Sigmoid colon (tissue), 7 donors: ENCODE results near the gene SLC6A15. TPM values are rescaled to one million over a fixed set of nuclear protein-coding genes. Genes with fewer than 3 reads are reported as not detected.

Experiments
- DNase-seq: peaks from one replicate; pipeline ENCODE4 v3.0.0-alpha.2; 2019
- H3K27ac ChIP-seq, 4 donors: fragments of 200-600 bp; sonication (generic); one replicate each; pipeline ENCODE4 v1.5.1; 2016 to 2019; ENCODE audit warnings: mild to moderate bottlenecking in 1 of 4
- H3K27me3 ChIP-seq, 3 donors: fragments of 200-600 bp; sonication (generic); one replicate each; pipeline ENCODE4 v1.5.1; 2019; ENCODE audit warnings: mild to moderate bottlenecking in 1 of 3
- H3K36me3 ChIP-seq, 4 donors: fragments of 200-600 bp; sonication (generic); one replicate each; pipeline ENCODE4 v1.5.1; 2016 to 2019
- H3K4me1 ChIP-seq, 4 donors: fragments of 200-600 bp; sonication (generic); one replicate each; pipeline ENCODE4 v1.5.1; 2017 to 2019
- H3K4me3 ChIP-seq, 4 donors: fragments of 200-600 bp; sonication (generic); one replicate each; pipeline ENCODE4 v1.5.1; 2017 to 2019; ENCODE audit warnings: mild to moderate bottlenecking in 2 of 4, moderate library complexity in 1 of 4
- H3K9me3 ChIP-seq, 4 donors: fragments of 200-600 bp in 3 of 4; sonication (generic) in 3 of 4; one replicate each; pipeline versions ENCODE4 v1.5.1 to v1.6.1; 2013 to 2019
- CTCF ChIP-seq, 4 experiments: fragments of 450-650 bp in 3 of 4; fragments of 200-600 bp in 1 of 4; IDR thresholded peaks; one replicate each; pipeline ENCODE4 v1.5.1; 2016 to 2019; ENCODE audit warnings: antibody characterized with exemption in 4 of 4, mild to moderate bottlenecking in 3 of 4, moderate library complexity in 2 of 4
- EP300 ChIP-seq, 4 donors: sonication (generic); formaldehyde crosslinking; IDR thresholded peaks; one replicate each; pipeline ENCODE4 v1.6.1; 2017; ENCODE audit warnings: antibody characterized with exemption in 4 of 4
- POLR2A ChIP-seq, 2 donors: fragments of 450-650 bp; IDR thresholded peaks; one replicate each; pipeline ENCODE4 v1.6.1; 2016; ENCODE audit warnings: antibody characterized with exemption in 2 of 2, mild to moderate bottlenecking in 2 of 2, moderate library complexity in 2 of 2
- POLR2AphosphoS5 ChIP-seq, 4 donors: sonication (generic); formaldehyde crosslinking; IDR thresholded peaks; one replicate each; pipeline ENCODE4 v1.6.1; 2017; ENCODE audit warnings: antibody characterized with exemption in 4 of 4
- WGBS, 2 donors: extraction: QIAGEN DNeasy Blood & Tissue Kit; methylation state at CpG; one replicate each; pipeline ENCODE4 v1.1.7; 2013; 5-methylcytosine and 5-hydroxymethylcytosine counted together
- intact Hi-C: fragments of 100-400 bp; cut with DNase I; formaldehyde crosslinking; loops from one replicate; pipeline ENCODE4 v1.15.1; 2023
- polyA plus RNA-seq, 3 donors: library from polyadenylated mRNA; stranded (reverse); fragments of 200-250 nt; gene quantifications; one replicate each; pipeline ENCODE4 v1.2.3, GENCODE V29; 2013
- total RNA-seq, 4 donors: library from RNA; depleted of rRNA; stranded (reverse); fragments of >200 nt; gene quantifications; one replicate each; pipeline ENCODE4 v1.1.0, GENCODE V29; 2016
- donor health status: healthy with polysubstance abuse.
- donor health status: Bipolar disorder and iron deficiency.
- donor health status: healthy.

Gene SLC6A15
- total and polyA plus RNA-seq, 7 donors: 0.35 to 2.6 (median 0.97) TPM; not detected in 1

GRCh38 chr12:84856156-84856900, 56.3 kb downstream of the SLC6A15 start:
- no peak overlapping the region for H3K4me3 ChIP-seq
- H3K27ac ChIP-seq: no peak overlapping the region
- no peaks in the 10 kb centered on the region for H3K9me3 ChIP-seq
- no peak for TF ChIP-seq CTCF (IDR thresholded peaks at IDR 0.05)
- no peak for TF ChIP-seq EP300 (IDR thresholded peaks at IDR 0.05)
- TF ChIP-seq POLR2AphosphoS5 (IDR thresholded peaks at IDR 0.05): no peak
- WGBS, 2 donors: 83 to 88% methylated on average over 1 of the region's 1 CpG
- H3K4me1 ChIP-seq: no peaks in the 10 kb centered on the region
- H3K27me3 ChIP-seq: no peaks in the 10 kb centered on the region
- H3K36me3 ChIP-seq: no peaks in the 10 kb centered on the region
- DNase-seq: no peak
- intact Hi-C loops: no loop called here

DNA sequence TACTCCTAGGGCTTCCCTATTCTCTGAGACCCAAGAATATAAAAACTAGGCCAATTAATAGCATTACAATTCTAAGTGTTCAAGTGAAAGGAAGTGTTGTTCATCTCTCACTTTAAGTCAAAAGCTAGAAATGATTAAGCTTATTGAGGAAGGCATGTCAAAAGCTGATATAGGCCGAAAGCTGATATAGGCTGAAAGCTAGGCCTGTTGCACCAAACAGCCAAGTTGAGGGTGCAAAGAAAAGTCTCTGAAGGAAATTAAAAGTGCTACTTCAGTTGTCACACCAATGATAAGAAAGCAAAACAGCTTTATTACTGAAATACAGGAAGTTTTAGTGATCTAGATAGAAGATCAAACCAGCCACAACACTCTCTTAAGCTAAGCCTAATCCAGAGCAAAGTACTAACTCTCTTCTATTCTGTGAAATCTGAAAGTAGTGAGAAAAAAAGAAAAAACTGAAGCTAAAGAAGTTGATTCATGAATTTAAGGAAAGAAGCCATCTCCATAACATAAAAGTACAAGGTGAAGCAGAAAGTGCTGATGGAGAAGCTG, 68.9 kb downstream of the SLC6A15 start:
- 83 to 85% methylated on average over 1 of the region's 1 CpG for WGBS, 2 donors
- Histone ChIP-seq H3K27ac (no peak overlapping the region), H3K36me3 (no peaks in the 10 kb centered on the region), H3K4me3 (no peak overlapping the region), H3K27me3 (no peaks in the 10 kb centered on the region), H3K9me3 (no peaks in the 10 kb centered on the region), H3K4me1 (no peaks in the 10 kb centered on the region)
- TF ChIP-seq POLR2A (IDR thresholded peaks at IDR 0.05) (no peak), EP300 (IDR thresholded peaks at IDR 0.05) (no peak), POLR2AphosphoS5 (IDR thresholded peaks at IDR 0.05) (no peak), CTCF (IDR thresholded peaks at IDR 0.05) (no peak)
- intact Hi-C loops: no loop called here
- DNase-seq: no peak

GRCh38 chr12:84842406-84843013, 70.1 kb downstream of the SLC6A15 start:
- no peak overlapping the region for H3K27ac ChIP-seq
- WGBS, 2 donors: 94% methylated on average over 2 of the region's 2 CpGs
- intact Hi-C loops: no loop called here
- H3K4me3 ChIP-seq: no peak overlapping the region
- no peaks in the 10 kb centered on the region for H3K27me3 ChIP-seq
- DNase-seq: no peak
- H3K36me3 ChIP-seq: no peaks in the 10 kb centered on the region
- no peaks in the 10 kb centered on the region for H3K9me3 ChIP-seq
- no peaks in the 10 kb centered on the region for H3K4me1 ChIP-seq
- no peak for TF ChIP-seq EP300 (IDR thresholded peaks at IDR 0.05)
- peak in 2 of 4 experiments; percentile 36 to 58 for TF ChIP-seq CTCF (IDR thresholded peaks at IDR 0.05)

DNA sequence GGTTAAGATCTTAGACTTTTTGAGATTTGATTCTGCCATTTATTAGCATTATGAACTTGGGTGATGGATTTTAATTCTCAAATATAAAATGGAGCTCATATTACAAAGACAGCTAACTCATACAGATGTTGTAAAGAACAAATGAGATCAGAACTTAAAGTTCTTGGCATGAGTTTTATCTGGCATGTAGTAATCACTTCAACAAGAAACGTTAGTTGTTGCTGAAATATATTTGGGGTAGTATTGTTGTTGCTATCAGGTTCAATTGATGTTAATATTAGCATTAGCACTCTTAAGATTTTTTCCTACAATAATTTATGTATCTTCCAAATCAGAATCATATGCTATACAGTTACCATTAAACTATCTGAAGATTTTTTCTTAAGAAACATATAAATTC, 71.0 kb downstream of the SLC6A15 start:
- WGBS, 2 donors: 13 to 58% methylated on average over 1 of the region's 1 CpG
- intact Hi-C loops: no loop called here
- H3K36me3 ChIP-seq: no peaks in the 10 kb centered on the region
- TF ChIP-seq POLR2AphosphoS5 (IDR thresholded peaks at IDR 0.05): no peak
- no peak overlapping the region for H3K4me3 ChIP-seq
- H3K4me1 ChIP-seq: no peaks in the 10 kb centered on the region
- no peaks in the 10 kb centered on the region for H3K9me3 ChIP-seq
- DNase-seq: no peak
- no peaks in the 10 kb centered on the region for H3K27me3 ChIP-seq
- no peak overlapping the region for H3K27ac ChIP-seq

DNA sequence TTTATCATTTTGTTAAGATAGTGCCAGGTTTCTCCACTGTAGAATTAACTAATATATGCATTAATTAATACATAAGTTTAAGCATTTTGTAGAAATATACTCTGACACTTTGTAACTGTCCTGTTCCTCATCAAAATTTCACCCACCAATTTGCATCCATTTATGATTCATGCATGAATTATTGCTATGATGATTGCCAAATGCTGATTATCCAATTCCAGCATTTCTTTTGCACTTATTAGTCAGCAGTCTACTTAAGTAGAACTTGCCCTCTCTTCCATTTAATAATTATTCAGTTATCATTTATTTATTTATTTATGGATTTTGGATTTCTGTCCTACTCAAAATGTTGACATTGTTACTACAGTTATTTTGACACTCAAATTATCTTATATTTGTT, 72.2 kb downstream of the SLC6A15 start:
- H3K27me3 ChIP-seq: no peaks in the 10 kb centered on the region
- H3K9me3 ChIP-seq: no peaks in the 10 kb centered on the region
- intact Hi-C loops: no loop called here
- H3K4me1 ChIP-seq: no peaks in the 10 kb centered on the region
- H3K4me3 ChIP-seq: no peak overlapping the region
- no peak overlapping the region for H3K27ac ChIP-seq
- no peaks in the 10 kb centered on the region for H3K36me3 ChIP-seq
- no peak for DNase-seq
- TF ChIP-seq POLR2A (IDR thresholded peaks at IDR 0.05) (no peak), POLR2AphosphoS5 (IDR thresholded peaks at IDR 0.05) (no peak), CTCF (IDR thresholded peaks at IDR 0.05) (no peak)
